WTC11 (cell line): Measurements from ENCODE around the gene CFAP74.

Experiments used
- ATF2 ChIP-seq: sonication (generic); formaldehyde crosslinking; IDR thresholded peaks from 2 replicates; pipeline ENCODE4 v1.8.1; 2022; ENCODE audit warnings: low read depth, missing genetic modification reagents, borderline replicate concordance
- CBFB ChIP-seq: sonication (generic); formaldehyde crosslinking; IDR thresholded peaks from 2 replicates; pipeline ENCODE4 v1.8.1; 2022; ENCODE audit warnings: mild to moderate bottlenecking, low read depth, missing genetic modification reagents
- CTCF ChIP-seq: fragments of 200-600 bp; IDR thresholded peaks from 2 replicates; pipeline ENCODE4 v1.8.0; 2022; ENCODE audit warnings: antibody characterized with exemption
- NR1H2 ChIP-seq: sonication (generic); formaldehyde crosslinking; IDR thresholded peaks from 2 replicates; pipeline ENCODE4 v1.9.0; 2021; ENCODE audit warnings: mild to moderate bottlenecking, moderate library complexity, missing genetic modification reagents
- NR2C2 ChIP-seq: sonication (generic); formaldehyde crosslinking; IDR thresholded peaks from 2 replicates; pipeline ENCODE4 v1.8.0; 2022; ENCODE audit warnings: mild to moderate bottlenecking, missing genetic modification reagents
- OVOL2 ChIP-seq: fragments of 250-450 bp; sonication (Bioruptor Pico); IDR thresholded peaks from 2 replicates; pipeline ENCODE4 v1.9.0; 2021; ENCODE audit warnings: mild to moderate bottlenecking, borderline replicate concordance
- RORB ChIP-seq: fragments of 250-450 bp; sonication (Bioruptor Pico); IDR thresholded peaks from 2 replicates; pipeline ENCODE4 v1.9.0; 2021; ENCODE audit warnings: mild to moderate bottlenecking
- SMAD4 ChIP-seq: sonication (generic); formaldehyde crosslinking; IDR thresholded peaks from 2 replicates; pipeline ENCODE4 v1.8.0; 2022; ENCODE audit warnings: mild to moderate bottlenecking, missing genetic modification reagents
- TP53 ChIP-seq: sonication (generic); formaldehyde crosslinking; IDR thresholded peaks from 2 replicates; pipeline ENCODE4 v1.8.1; 2023; ENCODE audit warnings: mild to moderate bottlenecking, missing genetic modification reagents
- USF2 ChIP-seq: sonication (generic); formaldehyde crosslinking; IDR thresholded peaks from 2 replicates; pipeline ENCODE4 v1.8.1; 2023; ENCODE audit warnings: mild to moderate bottlenecking, missing genetic modification reagents, moderate library complexity
- ZNF423 ChIP-seq: fragments of 250-450 bp; sonication (Bioruptor Pico); IDR thresholded peaks from 2 replicates; pipeline ENCODE4 v2.1.2; 2022; ENCODE audit warnings: mild to moderate bottlenecking, moderate library complexity

- no peak for TF ChIP-seq CTCF
- no peak for TF ChIP-seq ATF2 (CRISPR knock-in tag)
- no peak for TF ChIP-seq NR2C2 (CRISPR knock-in tag)
- no peak for TF ChIP-seq USF2 (CRISPR knock-in tag)
- TF ChIP-seq RORB, result no peak
- TF ChIP-seq OVOL2, result no peak
- TF ChIP-seq CBFB (CRISPR knock-in tag), result no peak
- TF ChIP-seq NR1H2 (CRISPR knock-in tag), result no peak
- TF ChIP-seq TP53 (CRISPR knock-in tag), result no peak
- no peak for TF ChIP-seq SMAD4 (CRISPR knock-in tag)
- no peak for TF ChIP-seq ZNF423 (CRISPR knock-in tag)
These were observed 15.6 kb upstream of the CFAP74 start, which contains the start of gene GABRD for GRCh38 chr1:2019172-2019543.
